Kidney (tissue), 14 donors: ENCODE data around the gene GPATCH4. TPM values are rescaled to one million over a fixed set of nuclear protein-coding genes. Genes with fewer than 3 reads are reported as not detected.
A peak's percentile ranks its signal among the peaks of the same experiment; 100 is the strongest.

Experiments used
- DNase-seq, 5 donors: peaks; one replicate each; pipeline ENCODE4 v3.0.0-alpha.2; 2013 to 2020
- FAIRE-seq: peaks from 2 replicates; lab custom pipeline; 2012; peaks lifted over from hg19 to GRCh38; lab: Jason Lieb, UNC
- H3K27ac ChIP-seq, 2 donors: one replicate each; pipeline ENCODE4 v1.7.0; 2013; ENCODE audit warnings: low read depth in 2 of 2, low read length in 2 of 2, inconsistent platforms in 1 of 2
- H3K27me3 ChIP-seq: one replicate; pipeline ENCODE4 v1.7.1; 2013; ENCODE audit warnings: low read length, inconsistent platforms; ENCODE audit not compliant: control insufficient read depth, insufficient read depth
- H3K36me3 ChIP-seq, 3 donors: one replicate each; pipeline versions ENCODE4 v1.7.0 to v1.7.1; 2013; ENCODE audit warnings: low read length in 3 of 3, control low read depth in 1 of 3, inconsistent platforms in 1 of 3; ENCODE audit not compliant: insufficient read depth in 3 of 3, control insufficient read depth in 2 of 3
- H3K4me1 ChIP-seq, 3 donors: one replicate each; pipeline versions ENCODE4 v1.7.0 to v1.7.1; 2013; ENCODE audit warnings: low read length in 3 of 3, inconsistent platforms in 1 of 3, low read depth in 1 of 3; ENCODE audit not compliant: control insufficient read depth in 2 of 3, insufficient read depth in 2 of 3
- H3K4me3 ChIP-seq, 3 donors: one replicate each; pipeline versions ENCODE4 v1.7.0 to v1.8.1; 2013; ENCODE audit warnings: low read length in 3 of 3, control low read depth in 1 of 3, inconsistent platforms in 1 of 3
- H3K9ac ChIP-seq, 3 donors: one replicate each; pipeline versions ENCODE4 v1.7.0 to v1.7.1; 2013; ENCODE audit warnings: low read length in 3 of 3, control low read depth in 1 of 3, inconsistent platforms in 1 of 3
- H3K9me3 ChIP-seq, 3 donors: one replicate each; pipeline versions ENCODE4 v1.7.0 to v1.7.1; 2013; ENCODE audit warnings: low read length in 3 of 3, control low read depth in 1 of 3, inconsistent platforms in 1 of 3; ENCODE audit not compliant: control insufficient read depth in 2 of 3, insufficient read depth in 1 of 3
- CTCF ChIP-seq: IDR thresholded peaks from 3 replicates; pipeline ENCODE4 v1.5.1; 2012; ENCODE audit warnings: mild to moderate bottlenecking, moderate library complexity, borderline replicate concordance; ENCODE audit not compliant: insufficient read depth; ENCODE audit errors: extremely low read depth
- intact Hi-C: fragments of 100-400 bp; cut with DNase I; formaldehyde crosslinking; loops from one replicate; pipeline ENCODE4 v1.11.1; 2022
- polyA plus RNA-seq: library from polyadenylated mRNA; stranded (reverse); fragments of 350-450 nt; fragmentation: Illumina TruSeq; extraction: RNeasy Lipid Tissue Mini Kit (QIAGEN cat#74804); gene quantifications from one replicate; pipeline ENCODE4 v1.2.3, GENCODE V29; 2014; ENCODE audit warnings: low read depth, low replicate concordance; ENCODE audit not compliant: insufficient read depth
- total RNA-seq: library from RNA; stranded (reverse); fragmentation: NEBNext Ultra II Directional; extraction: Animal tissue kit (Norgen Biotek cat#: 25700); gene quantifications from one replicate; pipeline ENCODE4 v1.2.1, GENCODE V29; 2021
- donor health status: control.
- donor health status: control.
- donor health status: control.
- donor health status: control.
- donor health status: control.
- donor health status: DM: yes; HTN: yes; CAD: no.
- donor health status: Normal renal cell carcinoma (clear cell type).

GPATCH4 gene
- total and polyA plus RNA-seq, 2 donors from 2014 or later = 24.0 to 26.2 TPM

GRCh38 chr1:156640842-156641706, 39.8 kb upstream of the GPATCH4 start:
- Histone ChIP-seq H3K4me3 (no peak overlapping the region), H3K9me3 (no peaks in the 10 kb centered on the region), H3K4me1 (peaks cover 0 to 5% (median 0%) of the 10 kb centered on the region in 3 donors), H3K36me3 (no peaks in the 10 kb centered on the region), H3K27ac (no peak overlapping the region), H3K27me3 (peaks cover 23% of the 10 kb centered on the region), H3K9ac (no peak overlapping the region)
- DNase-seq (peak in 1 of 5 donors; percentile 28), FAIRE-seq (no peak)
- intact Hi-C loops = no loop called here
- TF ChIP-seq CTCF = no peak

GRCh38 chr1:156639601-156640101, 38.4 kb upstream of the GPATCH4 start:
- peak in 3 of 5 donors; percentile 37 to 42 (median 42) for DNase-seq
- Histone ChIP-seq H3K9me3 (no peaks in the 10 kb centered on the region), H3K36me3 (no peaks in the 10 kb centered on the region), H3K4me3 (no peak overlapping the region), H3K27me3 (peaks cover 10% of the 10 kb centered on the region), H3K4me1 (peaks cover 0 to 5% (median 0%) of the 10 kb centered on the region in 3 donors), H3K9ac (no peak overlapping the region), H3K27ac (no peak overlapping the region)
- intact Hi-C loops = no loop called here
- FAIRE-seq = no peak
- no peak for TF ChIP-seq CTCF

GRCh38 chr1:156638189-156638985, 37.1 kb upstream of the GPATCH4 start:
- no peak overlapping the region for H3K27ac ChIP-seq
- H3K4me3 ChIP-seq = no peak overlapping the region
- intact Hi-C loops = no loop called here
- no peaks in the 10 kb centered on the region for H3K36me3 ChIP-seq
- DNase-seq (peak in 1 of 5 donors; percentile 16), FAIRE-seq (no peak)
- peaks cover 0 to 5% (median 0%) of the 10 kb centered on the region in 3 donors for H3K4me1 ChIP-seq
- H3K9me3 ChIP-seq = no peaks in the 10 kb centered on the region
- H3K9ac ChIP-seq = no peak overlapping the region
- no peak for TF ChIP-seq CTCF
- peaks cover 8% of the 10 kb centered on the region for H3K27me3 ChIP-seq
